HK-2 (cell line): ENCODE results near the gene SPAG9.

Experiments
- DNase-seq: peaks from one replicate; pipeline ENCODE4 v3.0.0-alpha.2; 2018; ENCODE audit not compliant: unreplicated experiment

Gene SPAG9, protein sequence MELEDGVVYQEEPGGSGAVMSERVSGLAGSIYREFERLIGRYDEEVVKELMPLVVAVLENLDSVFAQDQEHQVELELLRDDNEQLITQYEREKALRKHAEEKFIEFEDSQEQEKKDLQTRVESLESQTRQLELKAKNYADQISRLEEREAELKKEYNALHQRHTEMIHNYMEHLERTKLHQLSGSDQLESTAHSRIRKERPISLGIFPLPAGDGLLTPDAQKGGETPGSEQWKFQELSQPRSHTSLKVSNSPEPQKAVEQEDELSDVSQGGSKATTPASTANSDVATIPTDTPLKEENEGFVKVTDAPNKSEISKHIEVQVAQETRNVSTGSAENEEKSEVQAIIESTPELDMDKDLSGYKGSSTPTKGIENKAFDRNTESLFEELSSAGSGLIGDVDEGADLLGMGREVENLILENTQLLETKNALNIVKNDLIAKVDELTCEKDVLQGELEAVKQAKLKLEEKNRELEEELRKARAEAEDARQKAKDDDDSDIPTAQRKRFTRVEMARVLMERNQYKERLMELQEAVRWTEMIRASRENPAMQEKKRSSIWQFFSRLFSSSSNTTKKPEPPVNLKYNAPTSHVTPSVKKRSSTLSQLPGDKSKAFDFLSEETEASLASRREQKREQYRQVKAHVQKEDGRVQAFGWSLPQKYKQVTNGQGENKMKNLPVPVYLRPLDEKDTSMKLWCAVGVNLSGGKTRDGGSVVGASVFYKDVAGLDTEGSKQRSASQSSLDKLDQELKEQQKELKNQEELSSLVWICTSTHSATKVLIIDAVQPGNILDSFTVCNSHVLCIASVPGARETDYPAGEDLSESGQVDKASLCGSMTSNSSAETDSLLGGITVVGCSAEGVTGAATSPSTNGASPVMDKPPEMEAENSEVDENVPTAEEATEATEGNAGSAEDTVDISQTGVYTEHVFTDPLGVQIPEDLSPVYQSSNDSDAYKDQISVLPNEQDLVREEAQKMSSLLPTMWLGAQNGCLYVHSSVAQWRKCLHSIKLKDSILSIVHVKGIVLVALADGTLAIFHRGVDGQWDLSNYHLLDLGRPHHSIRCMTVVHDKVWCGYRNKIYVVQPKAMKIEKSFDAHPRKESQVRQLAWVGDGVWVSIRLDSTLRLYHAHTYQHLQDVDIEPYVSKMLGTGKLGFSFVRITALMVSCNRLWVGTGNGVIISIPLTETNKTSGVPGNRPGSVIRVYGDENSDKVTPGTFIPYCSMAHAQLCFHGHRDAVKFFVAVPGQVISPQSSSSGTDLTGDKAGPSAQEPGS (N-terminal part only)

DNA sequence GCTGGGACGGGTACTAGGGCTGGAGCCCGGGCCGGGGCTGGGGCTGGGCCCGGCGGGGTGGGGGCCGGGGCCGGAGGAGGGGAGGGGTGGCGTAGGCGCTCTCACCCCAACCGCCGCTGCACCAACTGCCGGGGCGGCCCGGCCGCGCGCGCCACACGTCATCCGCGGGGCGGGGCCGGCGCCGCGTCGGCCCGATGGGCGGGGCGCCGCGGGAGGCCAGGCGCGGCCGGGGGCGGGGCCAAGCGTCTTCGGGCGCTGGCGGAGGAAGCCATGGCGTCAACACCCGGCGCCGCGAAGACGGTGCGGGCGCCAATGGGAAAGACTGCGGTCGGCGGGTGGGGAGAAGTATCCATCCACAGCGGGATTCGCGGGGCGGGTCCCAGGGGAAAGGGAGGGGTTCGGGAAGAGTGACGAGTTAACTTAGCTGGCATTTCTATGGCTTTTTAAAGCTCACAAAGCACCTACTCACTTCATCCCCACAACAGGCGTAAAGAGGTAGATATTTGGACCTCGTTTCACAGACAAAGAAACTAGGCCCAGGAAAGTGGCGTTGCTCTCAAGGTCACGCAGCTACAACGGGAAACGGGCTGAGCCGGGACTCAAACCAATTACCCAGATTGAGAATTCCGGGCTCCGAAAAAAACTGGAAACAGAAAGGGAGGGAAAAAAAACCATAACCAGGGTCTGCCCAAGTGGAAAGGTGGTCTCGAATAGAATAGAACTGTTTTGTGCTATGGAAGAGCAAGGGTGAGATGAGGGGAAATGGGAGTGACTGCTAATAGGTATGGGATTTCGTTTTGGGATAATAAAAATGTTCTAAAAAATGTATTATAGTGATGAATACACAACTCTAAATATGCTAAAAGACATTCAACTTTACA lies at the start of gene SPAG9:
Gene SPAG9, minus strand, starts transcription at position 130 of the 881 bp plus-strand sequence. CDS start 212 bp downstream, outside the sequence.
- peak; percentile 97 for DNase-seq

DNA sequence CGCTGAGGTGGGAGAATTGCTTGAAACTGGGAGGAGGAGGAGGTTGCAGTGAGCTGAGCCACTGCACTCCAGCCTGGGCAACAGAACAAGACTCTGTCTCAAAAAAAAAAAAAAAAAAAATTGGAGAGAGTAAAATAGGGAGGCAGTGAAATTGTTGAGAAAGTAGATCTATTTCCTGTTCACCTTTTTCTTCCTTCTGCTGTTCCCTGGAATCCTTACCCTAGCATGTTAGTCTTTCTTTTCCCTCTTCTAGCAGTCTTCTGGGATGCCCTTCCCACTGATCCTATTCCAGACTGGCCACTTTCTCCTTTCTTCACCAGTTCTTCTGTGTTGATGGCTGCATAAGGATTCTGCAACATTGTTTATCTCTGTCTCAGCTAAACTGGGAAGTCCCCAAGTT lies 48.7 kb upstream of the SPAG9 start:
- DNase-seq: no peak

GRCh38 chr17:51166987-51167931 lies 46.6 kb upstream of the SPAG9 start:
- DNase-seq: peak; percentile 76

- peak; percentile 94 for DNase-seq
Observed at GRCh38 chr17:51166198-51166986, 45.7 kb upstream of the SPAG9 start, which contains the start of gene NME2. NME2 (plus strand) TSS chr17:51166411; CDS start chr17:51166831, 420 bp downstream.

DNA sequence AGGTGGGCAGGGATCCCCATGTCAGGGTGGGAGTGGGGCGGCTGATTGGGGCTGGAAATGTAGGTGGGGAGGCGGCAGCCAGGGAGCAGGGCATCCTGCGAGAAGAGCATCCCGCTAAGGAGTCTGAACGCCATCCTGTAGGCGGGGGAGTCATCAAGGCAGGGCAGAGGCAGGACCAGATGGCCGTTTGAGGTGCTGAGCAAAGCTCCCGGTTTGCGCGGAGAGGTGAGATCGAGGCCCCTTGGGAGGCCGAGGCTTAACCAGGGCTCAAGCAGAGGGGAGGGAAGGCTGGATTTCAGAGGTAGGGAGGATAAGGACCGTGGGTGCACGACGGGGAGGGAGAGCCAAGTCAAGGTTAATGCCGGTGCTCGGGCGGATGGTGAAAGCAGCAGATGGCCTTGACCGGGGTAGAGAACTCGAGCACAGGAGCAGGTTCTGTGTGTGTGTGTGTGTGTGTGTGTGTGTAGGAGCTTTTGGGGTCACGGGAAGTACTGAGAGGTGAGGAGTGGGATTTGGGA lies 45.1 kb upstream of the SPAG9 start:
- no peak for DNase-seq

DNA sequence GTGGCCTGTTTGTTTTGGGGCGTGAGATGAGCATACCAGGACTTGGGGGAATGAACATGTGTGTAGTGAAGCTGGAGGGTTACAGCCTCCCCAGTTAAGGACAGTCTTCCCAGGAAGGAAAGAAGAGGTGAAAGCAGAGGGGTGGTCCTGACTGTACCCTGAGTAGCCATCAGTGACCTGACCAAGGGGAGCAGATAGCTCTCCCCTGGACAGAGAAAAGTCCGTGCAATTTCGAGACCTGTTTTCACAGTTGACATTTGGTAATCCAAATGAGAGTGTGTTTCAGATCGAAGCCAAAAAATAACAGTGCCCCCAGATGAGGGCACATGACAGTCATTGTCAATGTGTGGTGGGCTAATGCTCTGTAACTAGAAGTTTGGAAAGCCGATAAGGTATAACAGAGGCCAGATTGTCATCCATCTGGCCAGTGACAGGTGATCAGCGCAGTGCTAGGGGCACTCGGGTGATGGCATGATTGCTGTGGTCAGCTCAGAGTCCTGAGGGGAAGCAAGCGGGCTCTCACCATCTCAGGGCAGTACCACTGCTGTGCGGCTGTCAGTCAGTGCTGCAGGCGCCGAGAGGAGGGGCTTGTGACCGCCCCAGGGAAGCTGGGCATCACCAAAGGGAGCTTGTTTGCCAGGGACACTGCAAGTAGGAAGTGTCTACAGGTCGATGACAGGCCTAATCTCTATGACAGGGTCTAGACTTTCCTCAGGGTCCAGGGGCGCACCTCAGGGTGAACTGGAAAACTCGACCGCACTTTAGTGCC lies 44.4 kb upstream of the SPAG9 start:
- no peak for DNase-seq

- DNase-seq: no peak
Observed at GRCh38 chr17:51161541-51161940, 40.9 kb upstream of the SPAG9 start.

DNA sequence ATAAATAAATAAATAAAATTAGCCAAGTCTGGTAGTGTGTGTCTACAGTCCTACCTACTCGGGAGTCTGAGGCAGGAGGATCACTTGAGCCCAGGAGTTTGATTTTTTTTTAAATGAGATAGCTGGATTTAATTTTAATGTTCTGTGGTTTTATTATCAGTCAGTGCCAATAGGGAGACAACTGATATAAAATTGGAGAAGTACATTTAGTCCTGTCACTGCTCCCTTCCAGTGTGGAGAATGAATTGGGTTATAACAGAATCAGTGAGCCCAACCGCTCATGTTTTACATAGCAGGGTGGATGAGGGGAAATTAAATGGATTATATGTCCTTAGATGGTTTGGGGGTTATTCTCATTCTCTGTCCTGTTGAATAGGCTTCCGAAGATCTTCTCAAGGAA lies 38.9 kb upstream of the SPAG9 start:
- no peak for DNase-seq

- no peak for DNase-seq
Observed at GRCh38 chr17:51155416-51155815, 34.7 kb upstream of the SPAG9 start.

DNA sequence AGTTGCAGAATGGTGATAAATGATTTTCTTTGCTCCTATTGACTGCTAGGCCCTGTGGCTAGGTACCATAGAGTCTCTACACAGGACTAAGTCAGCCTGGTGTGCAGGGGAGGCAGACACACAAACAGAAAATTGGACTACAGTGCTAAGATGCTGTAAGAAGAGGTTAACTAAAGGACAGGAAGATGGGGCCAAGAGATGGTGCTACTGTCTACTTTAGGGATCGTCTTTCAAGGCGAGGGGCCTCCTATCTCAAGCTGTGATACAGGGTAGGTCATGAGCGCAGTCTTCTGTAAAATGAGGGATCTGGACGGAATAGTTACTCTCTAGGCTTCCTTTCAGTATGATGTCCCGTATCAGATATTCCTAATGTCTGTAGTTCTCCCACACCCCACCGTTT lies 33.5 kb upstream of the SPAG9 start:
- DNase-seq: no peak

DNA sequence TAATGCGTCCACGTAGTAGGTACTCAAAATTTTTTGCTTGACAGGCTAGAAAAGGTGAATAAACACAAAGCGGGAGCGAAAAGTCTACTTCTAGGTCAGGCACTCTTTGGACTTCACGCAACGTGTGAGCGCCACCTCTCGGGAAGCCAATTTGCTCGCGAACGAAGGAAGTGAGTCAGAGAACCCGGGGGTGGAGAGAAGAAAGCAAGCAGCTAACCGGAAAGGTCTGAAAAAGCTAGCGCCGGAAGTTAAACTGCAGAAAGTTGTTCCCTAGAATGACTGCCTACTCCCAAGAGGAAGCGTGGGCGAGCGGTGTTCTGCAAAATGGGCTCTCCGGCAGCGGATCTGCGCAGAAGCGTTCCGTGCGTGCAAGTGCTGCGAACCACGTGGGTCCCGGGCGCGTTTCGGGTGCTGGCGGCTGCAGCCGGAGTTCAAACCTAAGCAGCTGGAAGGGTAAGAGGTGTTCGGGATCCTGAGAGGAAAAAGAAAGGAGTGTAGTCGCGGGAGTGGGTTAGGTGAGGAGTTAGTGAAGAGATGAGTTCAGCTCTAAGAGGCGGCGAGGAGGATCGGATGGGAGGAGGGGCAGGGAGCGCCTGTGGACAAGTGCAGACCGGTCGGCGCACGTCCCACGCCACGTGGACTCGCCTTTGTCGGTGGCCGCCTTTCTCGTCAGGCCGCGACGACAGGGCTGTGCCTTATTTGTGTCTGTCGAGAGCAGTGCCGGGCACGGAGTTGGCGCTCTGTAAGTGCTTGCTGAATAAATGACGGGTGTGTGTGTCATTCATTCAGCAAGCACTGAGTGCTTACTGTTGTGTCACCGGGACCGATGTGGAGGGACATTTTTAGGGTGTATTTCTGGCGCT lies 32.8 kb upstream of the SPAG9 start, which contains the start of gene NME1:
Gene NME1, plus strand, starts transcription at position 350 of the 863 bp plus-strand sequence. CDS start 2,096 bp downstream, outside the sequence.
- DNase-seq: peak; percentile 98

GRCh38 chr17:51152766-51153209 lies 32.1 kb upstream of the SPAG9 start:
- DNase-seq: peak; percentile 16

DNA sequence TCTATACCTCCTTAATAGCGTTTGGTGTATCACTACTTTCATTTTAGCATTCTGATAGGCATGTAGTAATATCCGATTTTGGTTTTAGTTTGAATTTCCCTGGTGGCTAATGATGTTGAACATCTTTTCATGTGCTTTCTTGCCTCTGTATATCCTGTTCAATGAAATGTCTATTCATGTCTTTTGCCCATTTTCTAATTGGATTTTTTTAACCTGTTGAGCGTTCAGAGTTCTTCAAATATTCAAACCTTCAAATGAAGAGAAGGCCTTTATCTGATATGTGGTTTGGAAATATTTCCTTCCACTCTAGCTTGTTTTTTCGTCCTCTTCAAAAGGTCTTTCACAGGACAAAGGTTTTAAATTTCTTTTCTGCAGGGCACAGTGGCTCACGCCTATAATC lies 30.3 kb upstream of the SPAG9 start:
- DNase-seq: no peak

GRCh38 chr17:51149163-51149562 lies 28.5 kb upstream of the SPAG9 start:
- no peak for DNase-seq

- DNase-seq: no peak
Observed at GRCh38 chr17:51147650-51148049, 27.0 kb upstream of the SPAG9 start.

DNA sequence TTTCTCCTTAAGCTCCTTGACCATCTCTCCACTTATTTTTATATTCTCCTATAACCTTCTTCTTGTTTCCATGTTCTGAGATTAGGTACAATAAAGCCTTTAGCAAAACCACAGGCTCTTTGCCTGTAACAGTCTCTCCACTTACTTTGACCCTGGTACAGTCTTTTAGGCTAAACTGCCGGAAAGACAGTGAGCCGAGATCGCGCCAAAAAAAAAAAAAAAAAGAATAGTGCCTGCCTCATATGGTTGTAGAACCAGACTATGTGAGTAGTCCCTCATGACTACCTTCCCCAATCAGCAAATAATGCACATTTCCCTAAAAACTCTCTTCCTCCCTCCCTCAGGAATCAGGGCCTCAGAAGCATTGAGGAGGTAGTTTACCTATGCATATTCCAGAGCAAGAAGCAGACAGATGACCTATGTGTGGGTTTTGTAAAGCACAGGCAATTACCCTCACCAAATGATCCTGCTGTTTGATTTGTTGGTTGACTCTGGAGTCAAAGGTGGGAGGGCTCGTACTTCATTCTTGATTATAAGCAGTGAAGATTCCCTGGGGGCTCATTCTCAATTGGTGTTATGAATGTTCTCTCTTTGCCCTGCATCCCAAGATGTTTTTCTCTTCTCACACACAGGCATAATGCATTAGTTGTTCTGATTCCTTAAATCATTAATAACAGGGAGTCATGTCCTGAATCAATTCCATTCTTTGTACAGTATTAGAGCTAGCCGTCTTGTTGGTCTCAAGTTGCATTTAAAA lies 23.8 kb upstream of the SPAG9 start:
- no peak for DNase-seq
